Ovary (tissue), 9 donors: ENCODE measurements around the gene ZNF776. TPM values are rescaled to one million over a fixed set of nuclear protein-coding genes. Genes with fewer than 3 reads are reported as not detected.

Experiments used
- DNase-seq, 5 donors: peaks; one replicate each; pipeline ENCODE4 v3.0.0-alpha.2; 2019 to 2020
- H3K27ac ChIP-seq, 2 donors: fragments of 200-600 bp; one replicate each; pipeline versions ENCODE4 v1.5.1 to v1.8.0; 2019 to 2022
- H3K27me3 ChIP-seq: fragments of 200-600 bp; one replicate; pipeline ENCODE4 v1.8.0; 2022
- H3K36me3 ChIP-seq: fragments of 200-600 bp; sonication (generic); one replicate; pipeline ENCODE4 v1.5.1; 2019
- H3K4me1 ChIP-seq: one replicate; pipeline ENCODE4 v1.8.1; 2013; ENCODE audit warnings: mild to moderate bottlenecking, moderate library complexity; ENCODE audit not compliant: insufficient read depth
- H3K4me3 ChIP-seq: fragments of 200-600 bp; sonication (generic); one replicate; pipeline ENCODE4 v1.5.1; 2017
- H3K9me3 ChIP-seq, 2 donors: fragments of 200-600 bp in 1 of 2; sonication (generic) in 1 of 2; one replicate each; pipeline versions ENCODE4 v1.5.1 to v1.8.1; 2013 to 2019; ENCODE audit warnings: mild to moderate bottlenecking in 1 of 2, moderate library complexity in 1 of 2
- EP300 ChIP-seq: sonication (generic); formaldehyde crosslinking; IDR thresholded peaks from one replicate; pipeline ENCODE4 v1.6.1; 2017; ENCODE audit warnings: antibody characterized with exemption
- POLR2A ChIP-seq: fragments of 450-650 bp; IDR thresholded peaks from one replicate; pipeline ENCODE4 v1.6.1; 2017; ENCODE audit warnings: antibody characterized with exemption, mild to moderate bottlenecking, moderate library complexity
- WGBS, 3 donors: extraction: QIAGEN DNeasy Blood & Tissue Kit in 1 of 3; methylation state at CpG; one replicate each; pipeline versions ENCODE4 v1.1.5 to v1.1.7; 2013 to 2017; 5-methylcytosine and 5-hydroxymethylcytosine counted together
- intact Hi-C, 4 donors: fragments of 100-400 bp; cut with DNase I; formaldehyde crosslinking; loops; one replicate each; pipeline versions ENCODE4 v1.11.0 to v1.15.1; 2022 to 2023
- polyA plus RNA-seq, 2 donors: library from polyadenylated mRNA; stranded (reverse); fragments of 200-250 nt in 1 of 2; fragments of 350-450 nt in 1 of 2; fragmentation: Illumina TruSeq in 1 of 2; extraction: RNeasy Lipid Tissue Mini Kit (QIAGEN cat#74804) in 1 of 2; gene quantifications; one replicate each; pipeline ENCODE4 v1.2.3, GENCODE V29; 2013 to 2014
- total RNA-seq, 7 donors: library from RNA; depleted of rRNA in 2 of 7; stranded (reverse); fragments of >200 nt in 2 of 7; fragmentation: NEBNext Ultra II Directional in 3 of 7; extraction: Animal tissue kit (Norgen Biotek cat#: 25700) in 3 of 7; gene quantifications; one replicate each; pipeline versions ENCODE4 v1.1.0 to v1.2.4, GENCODE V29; 2016 to 2023
- TF ChIP-seq, protein P1 (sequence below), 3 donors: fragments of 450-650 bp in 2 of 3; fragments of 200-600 bp in 1 of 3; IDR thresholded peaks; one replicate each; pipeline versions ENCODE4 v1.5.1 to v1.8.0; 2016 to 2022; ENCODE audit warnings: antibody characterized with exemption in 3 of 3, mild to moderate bottlenecking in 1 of 3
- donor health status: DM: no; HTN: no; CAD: no; lungs with moderate emphysema.
- donor health status: DM: no; HTN: no; CAD: no.
- donor health status: Bipolar disorder and iron deficiency.
- donor health status: DM: yes; HTN: yes; CAD: no.
- donor health status: DM: no; HTN: no; CAD: no.
- donor health status: DM: yes; HTN: yes; CAD: no.

Gene ZNF776
- total and polyA plus RNA-seq, 9 donors = 10.2 to 25.9 (median 14.3) TPM

DNA sequence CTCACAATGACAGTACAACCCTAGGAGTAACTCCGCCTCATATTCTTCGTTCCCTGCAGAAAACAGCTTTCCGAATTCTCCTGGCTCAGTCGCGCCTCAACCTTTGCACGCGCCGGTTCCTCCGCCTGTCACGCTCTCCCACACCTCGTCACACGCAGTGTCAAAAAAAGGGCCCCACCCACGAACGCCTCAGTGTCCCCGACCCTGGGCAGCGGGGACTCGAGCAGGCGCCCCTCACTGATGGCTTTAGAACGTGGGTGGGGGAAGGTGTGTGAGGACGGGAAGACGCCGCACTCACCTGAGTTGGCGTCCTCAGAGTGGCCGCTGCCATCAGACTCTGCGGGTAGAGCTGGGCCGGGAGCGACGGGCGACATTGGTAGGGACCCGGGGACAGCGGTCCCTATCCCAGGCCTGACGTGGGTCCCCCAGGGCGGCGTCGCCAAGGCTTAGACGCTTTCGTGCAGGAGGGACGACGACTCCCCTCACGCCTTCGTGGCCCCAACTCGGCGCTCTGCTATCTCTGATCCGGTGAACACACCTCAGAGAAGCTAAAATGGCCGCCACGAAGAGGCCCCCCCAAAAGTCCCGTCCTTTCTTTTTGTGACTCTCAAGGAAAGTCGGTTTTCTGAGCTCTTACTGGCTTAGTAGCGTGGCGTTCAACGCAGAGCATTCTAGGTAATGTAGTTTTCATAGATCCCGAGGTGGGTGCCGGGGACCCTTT, 37.8 kb upstream of the ZNF776 start, which contains the start of gene ZNF154:
Gene ZNF154 (minus strand): TSS at position 564 of the 721 bp plus-strand sequence. CDS start 233 bp downstream, at position 331.
- TF ChIP-seq POLR2A (no peak), EP300 (no peak)
- TF ChIP-seq, protein P1, sequence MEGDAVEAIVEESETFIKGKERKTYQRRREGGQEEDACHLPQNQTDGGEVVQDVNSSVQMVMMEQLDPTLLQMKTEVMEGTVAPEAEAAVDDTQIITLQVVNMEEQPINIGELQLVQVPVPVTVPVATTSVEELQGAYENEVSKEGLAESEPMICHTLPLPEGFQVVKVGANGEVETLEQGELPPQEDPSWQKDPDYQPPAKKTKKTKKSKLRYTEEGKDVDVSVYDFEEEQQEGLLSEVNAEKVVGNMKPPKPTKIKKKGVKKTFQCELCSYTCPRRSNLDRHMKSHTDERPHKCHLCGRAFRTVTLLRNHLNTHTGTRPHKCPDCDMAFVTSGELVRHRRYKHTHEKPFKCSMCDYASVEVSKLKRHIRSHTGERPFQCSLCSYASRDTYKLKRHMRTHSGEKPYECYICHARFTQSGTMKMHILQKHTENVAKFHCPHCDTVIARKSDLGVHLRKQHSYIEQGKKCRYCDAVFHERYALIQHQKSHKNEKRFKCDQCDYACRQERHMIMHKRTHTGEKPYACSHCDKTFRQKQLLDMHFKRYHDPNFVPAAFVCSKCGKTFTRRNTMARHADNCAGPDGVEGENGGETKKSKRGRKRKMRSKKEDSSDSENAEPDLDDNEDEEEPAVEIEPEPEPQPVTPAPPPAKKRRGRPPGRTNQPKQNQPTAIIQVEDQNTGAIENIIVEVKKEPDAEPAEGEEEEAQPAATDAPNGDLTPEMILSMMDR (IDR thresholded peaks at IDR 0.05) = no peak
- DNase-seq = peak in 3 of 5 donors; percentile 18 to 33 (median 21)
- Histone ChIP-seq H3K27ac (no peak within 1 kb of the TSS), H3K4me3 (peak within 1 kb of the TSS; percentile 24), H3K4me1 (no peaks in the 10 kb centered on the region), H3K9me3 (peaks cover 0 to 61% of the 10 kb centered on the region in 2 donors), H3K36me3 (no peaks in the 10 kb centered on the region), H3K27me3 (no peaks in the 10 kb centered on the region)
- WGBS, 3 donors = 2 to 3% (median 3%) methylated on average over 50 to 53 of the region's 53 CpGs
- intact Hi-C loops = no loop called here

GRCh38 chr19:57709616-57710015, 37.0 kb upstream of the ZNF776 start:
- TF ChIP-seq EP300 (no peak), POLR2A (no peak)
- TF ChIP-seq, protein P1 (IDR thresholded peaks at IDR 0.05) = no peak
- 63 to 71% (median 71%) methylated on average over 15 of the region's 15 CpGs for WGBS, 3 donors
- H3K4me3 ChIP-seq = no peak overlapping the region
- no peaks in the 10 kb centered on the region for H3K4me1 ChIP-seq
- no peak overlapping the region for H3K27ac ChIP-seq
- DNase-seq = no peak
- H3K9me3 ChIP-seq = peaks cover 0 to 57% of the 10 kb centered on the region in 2 donors
- no peaks in the 10 kb centered on the region for H3K27me3 ChIP-seq
- intact Hi-C loops = no loop called here
- H3K36me3 ChIP-seq = no peaks in the 10 kb centered on the region

DNA sequence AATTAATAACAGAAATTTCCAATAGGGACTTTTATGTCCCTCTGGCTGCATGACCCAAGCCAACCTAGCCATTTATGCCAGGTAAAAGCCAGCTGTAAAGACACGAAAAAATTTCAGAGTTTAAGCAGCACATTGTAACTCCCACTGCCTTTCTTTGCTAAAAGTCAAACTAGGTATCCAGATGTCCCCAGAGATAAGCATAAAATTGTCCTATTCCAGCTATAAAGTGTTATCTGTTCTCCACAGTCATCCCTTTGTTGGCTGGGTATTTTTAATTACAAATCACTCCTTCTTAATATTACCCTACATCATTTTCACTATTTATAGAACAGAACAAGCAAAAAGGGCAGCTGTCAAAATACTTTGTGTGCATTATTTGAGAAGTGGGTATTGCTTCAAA, 34.4 kb upstream of the ZNF776 start:
- TF ChIP-seq, protein P1 (IDR thresholded peaks at IDR 0.05) = no peak
- no peak for TF ChIP-seq POLR2A
- no peak for TF ChIP-seq EP300
- WGBS, 3 donors = 74 to 84% (median 79%) methylated on average over 1 of the region's 1 CpG
- no peak for DNase-seq
- no peaks in the 10 kb centered on the region for H3K36me3 ChIP-seq
- no peak overlapping the region for H3K27ac ChIP-seq
- no peaks in the 10 kb centered on the region for H3K4me1 ChIP-seq
- H3K27me3 ChIP-seq = no peaks in the 10 kb centered on the region
- peaks cover 0 to 52% of the 10 kb centered on the region in 2 donors for H3K9me3 ChIP-seq
- intact Hi-C loops = no loop called here
- no peak overlapping the region for H3K4me3 ChIP-seq

DNA sequence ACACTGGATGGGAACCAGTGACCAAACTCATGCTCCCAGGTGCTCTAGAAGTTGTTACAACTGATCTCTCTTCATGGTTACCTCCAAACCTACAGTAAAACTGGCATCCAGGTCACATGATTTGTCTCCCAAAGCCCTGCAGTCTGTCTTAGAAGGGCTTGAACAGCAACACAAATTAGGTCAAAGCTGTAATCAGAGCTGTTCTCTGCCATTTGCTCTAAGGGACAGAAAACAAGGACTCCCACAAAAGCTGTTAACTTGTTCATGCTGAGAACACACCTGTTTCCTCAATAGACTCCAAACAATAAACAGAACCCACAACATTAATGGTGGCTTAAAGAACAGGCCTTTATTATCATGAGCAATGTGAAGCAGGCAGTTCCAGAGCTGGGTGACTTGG, 27.2 kb upstream of the ZNF776 start:
- intact Hi-C loops = no loop called here
- no peaks in the 10 kb centered on the region for H3K4me1 ChIP-seq
- TF ChIP-seq, protein P1 (IDR thresholded peaks at IDR 0.05) = no peak
- TF ChIP-seq POLR2A (no peak), EP300 (no peak)
- no peak for DNase-seq
- H3K27ac ChIP-seq = no peak overlapping the region
- no peaks in the 10 kb centered on the region for H3K36me3 ChIP-seq
- H3K4me3 ChIP-seq = no peak overlapping the region
- H3K27me3 ChIP-seq = no peaks in the 10 kb centered on the region
- peaks cover 8 to 65% of the 10 kb centered on the region in 2 donors for H3K9me3 ChIP-seq
